GM12878 (cell line): ENCODE results near the gene LSR. TPM values are rescaled to one million over a fixed set of nuclear protein-coding genes. Genes with fewer than 3 reads are reported as not detected.

Source experiments
- ATAC-seq: fragments of 200-7000 bp; cut with Tn5 transposase; 3 replicates; pipeline ENCODE4 v1.9.1; 2020; ENCODE audit warnings: mild to moderate bottlenecking, moderate library complexity
- BruUV-seq: library from RNA; stranded (reverse); fragments of 400-500 nt; replicated peaks from 2 replicates; lab custom pipeline; 2021; lab: Mats Ljungman, UMichigan
- CTCF ChIA-PET: fragments of 300-600 bp; sonication (Branson Sonifier 250); formaldehyde crosslinking; extraction: SDS; loops from one replicate; lab custom pipeline; 2021; ENCODE audit warnings: inconsistent platforms; lab: Yijun Ruan, JAX
- POLR2A ChIA-PET: fragments of 350-600 bp; formaldehyde crosslinking; extraction: SDS; loops from one replicate; lab custom pipeline; 2021; ENCODE audit warnings: inconsistent platforms; lab: Charles Lee
- RAD21 ChIA-PET: fragments of 300-600 bp; sonication (Branson Sonifier 250); formaldehyde crosslinking; loops from one replicate; lab custom pipeline; 2023; ENCODE audit warnings: antibody characterized with exemption; ENCODE audit not compliant: unreplicated experiment; lab: Charles Lee
- SMC1A ChIA-PET: fragments of 300-600 bp; sonication (Branson Sonifier 250); formaldehyde crosslinking; loops from one replicate; lab custom pipeline; 2023; ENCODE audit not compliant: unreplicated experiment, uncharacterized antibody; lab: Charles Lee
- DNase-seq: peaks from one replicate; pipeline ENCODE4 v3.0.0-alpha.2; 2011; ENCODE audit warnings: low read depth, low spot score
- FAIRE-seq: peaks from 3 replicates; lab custom pipeline; 2011; peaks lifted over from hg19 to GRCh38; lab: Jason Lieb, UNC
- H2AFZ ChIP-seq: 2 replicates; pipeline ENCODE4 v1.6.0; 2011; ENCODE audit warnings: low read depth, low read length, control low read depth; ENCODE audit not compliant: control insufficient read depth
- H3K27ac ChIP-seq: 2 replicates; pipeline ENCODE4 v1.5.1; 2011; ENCODE audit warnings: control low read depth; ENCODE audit not compliant: control insufficient read depth, insufficient read depth
- H3K27me3 ChIP-seq, 2 experiments: replicated peaks in 1 of 2; 2 replicates each; pipeline versions ENCODE4 v1.6.0 to v1.6.1; 2011; ENCODE audit warnings: low read length in 1 of 2; ENCODE audit not compliant: control insufficient read depth in 2 of 2, insufficient read depth in 2 of 2
- H3K36me3 ChIP-seq, 2 experiments: 2 replicates each; pipeline ENCODE4 v1.5.1; 2011; ENCODE audit warnings: low read length in 1 of 2; ENCODE audit not compliant: control insufficient read depth in 2 of 2, insufficient read depth in 2 of 2
- H3K4me1 ChIP-seq: 2 replicates; pipeline ENCODE4 v1.6.1; 2011; ENCODE audit warnings: mild to moderate bottlenecking, low read length, moderate library complexity, mixed read lengths; ENCODE audit not compliant: control insufficient read depth, insufficient read depth
- H3K4me2 ChIP-seq: 2 replicates; pipeline ENCODE4 v1.6.0; 2011; ENCODE audit warnings: control low read depth; ENCODE audit not compliant: control insufficient read depth, insufficient read depth
- H3K4me3 ChIP-seq: fragments of 200-600 bp; sonication (generic); 2 replicates; pipeline ENCODE4 v1.5.1; 2016
- H3K79me2 ChIP-seq: 2 replicates; pipeline ENCODE4 v1.6.0; 2011; ENCODE audit warnings: low read length; ENCODE audit not compliant: control insufficient read depth, insufficient read depth
- H3K9ac ChIP-seq: 2 replicates; pipeline ENCODE4 v1.8.0; 2011; ENCODE audit warnings: low read length, control low read depth, mixed read lengths; ENCODE audit not compliant: control insufficient read depth, insufficient read depth
- H3K9me3 ChIP-seq: replicated peaks from 3 replicates; pipeline ENCODE4 v1.5.1; 2011; ENCODE audit warnings: mild to moderate bottlenecking, low read length; ENCODE audit not compliant: control insufficient read depth, insufficient read depth
- H4K20me1 ChIP-seq: 2 replicates; pipeline ENCODE4 v1.6.0; 2011; ENCODE audit not compliant: control insufficient read depth, insufficient read depth
- ATF3 ChIP-seq: IDR thresholded peaks from 2 replicates; pipeline ENCODE4 v1.6.1; 2011; ENCODE audit warnings: low read depth, mild to moderate bottlenecking, low read length, moderate library complexity, borderline replicate concordance; ENCODE audit errors: extremely low read depth
- BACH1 ChIP-seq: fragments of 450-650 bp; IDR thresholded peaks from 2 replicates; pipeline ENCODE4 v1.6.1; 2017; ENCODE audit warnings: mild to moderate bottlenecking, borderline replicate concordance
- CEBPZ ChIP-seq: fragments of 150-350 bp; IDR thresholded peaks from 2 replicates; pipeline ENCODE4 v1.6.1; 2016; ENCODE audit warnings: low read depth, low read length
- CREM ChIP-seq: IDR thresholded peaks from 2 replicates; pipeline ENCODE4 v1.6.1; 2014; ENCODE audit warnings: antibody characterized with exemption, low read depth
- IRF3 ChIP-seq: fragments of 450-650 bp; IDR thresholded peaks from 2 replicates; pipeline ENCODE4 v1.6.1; 2014; ENCODE audit warnings: mild to moderate bottlenecking
- MYC ChIP-seq: IDR thresholded peaks from 2 replicates; pipeline ENCODE4 v1.6.1; 2011; ENCODE audit warnings: mild to moderate bottlenecking, low read length, moderate library complexity, inconsistent platforms; ENCODE audit not compliant: insufficient read depth, insufficient replicate concordance, insufficient read length, severe bottlenecking
- PBX3 ChIP-seq: IDR thresholded peaks from 2 replicates; pipeline ENCODE4 v1.6.1; 2011; ENCODE audit warnings: mild to moderate bottlenecking, low read depth, low read length, moderate library complexity; ENCODE audit not compliant: insufficient replicate concordance
- SIX5 ChIP-seq: IDR thresholded peaks from 2 replicates; pipeline ENCODE4 v1.6.1; 2011; ENCODE audit warnings: mild to moderate bottlenecking, low read depth, low read length, moderate library complexity; ENCODE audit not compliant: severe bottlenecking
- TBL1XR1 ChIP-seq: IDR thresholded peaks from 2 replicates; pipeline ENCODE4 v1.6.1; 2012; ENCODE audit warnings: low read depth, low read length, improper control_type of control experiment
- WGBS: methylation state at CpG from one replicate; pipeline ENCODE4 v1.1.6; 2016; ENCODE audit warnings: low lambda C conversion rate; ENCODE audit not compliant: insufficient replicate concordance, insufficient coverage; ENCODE audit errors: missing lambda C conversion rate; 5-methylcytosine and 5-hydroxymethylcytosine counted together
- in situ Hi-C: fragments of 300-500 bp; cut with MboI; formaldehyde crosslinking; loops from 9 replicates; pipeline ENCODE4 v1.14.3; 2018; ENCODE audit warnings: mixed read lengths
- intact Hi-C: fragments of 100-400 bp; cut with micrococcal nuclease; formaldehyde crosslinking; loops from one replicate; pipeline ENCODE4 v1.14.2; 2022; ENCODE audit not compliant: unreplicated experiment
- polyA plus RNA-seq, 11 experiments: library from polyadenylated mRNA; depleted of rRNA in 4 of 11; unstranded in 6 of 11; stranded (reverse) in 5 of 11; fragments of >200 nt; fragmentation: Nextera tagmentation in 4 of 11; fragmentation: Illumina TruSeq in 1 of 11; extraction: Ambion mirVana in 4 of 11; extraction: Trizol in 1 of 11; gene quantifications; 1 replicate in 1 of 11; 2 replicates in 10 of 11; pipeline versions ENCODE4 v1.2.1 to v1.2.3, GENCODE V29; 2011 to 2016; ENCODE audit warnings: inconsistent platforms in 2 of 11, missing spikeins in 2 of 11, low read depth in 1 of 11
- total RNA-seq, 4 experiments: library from RNA; depleted of rRNA in 3 of 4; stranded (reverse); fragments of >200 nt in 3 of 4; fragmentation: Illumina TruSeq in 1 of 4; extraction: Trizol in 1 of 4; gene quantifications; 2 replicates each; pipeline versions ENCODE4 v1.2.1 to v1.2.3, GENCODE V29; 2013 to 2021

LSR gene
- total and polyA plus RNA-seq, 10 of the 15 experiments (the other 5 are each of a cell fraction or from before 2014, with no cell fraction given): 0.26 to 53.9 (median 26.3) TPM

GRCh38 chr19:35241417-35241816 is 7.4 kb upstream of the LSR start (continued):
- TF ChIP-seq PBX3 (no peak), ATF3 (no peak), MYC (no peak), TBL1XR1 (no peak)
- TF ChIP-seq, all 136 proteins: peak for 0

GRCh38 chr19:35246466-35247092 is 2.2 kb upstream of the LSR start:
- Histone ChIP-seq H3K27ac (no peak overlapping the region), H3K4me3 (no peak overlapping the region), H3K4me1 (peaks cover 4% of the 10 kb centered on the region; the same call in 1 of the 2 replicates), H3K4me2 (no peak overlapping the region), H3K79me2 (peaks cover 19% of the 10 kb centered on the region), H3K9ac (no peak overlapping the region), H3K36me3 (peaks cover 0 to 4% of the 10 kb centered on the region in 2 experiments; a peak in 3 of 4 replicates), H3K27me3 (no peaks in the 10 kb centered on the region), H3K9me3 (peaks cover 5% of the 10 kb centered on the region; the same call in 2 of the 3 replicates), H4K20me1 (no peaks in the 10 kb centered on the region), H2AFZ (no peak overlapping the region)
- ChIA-PET CTCF (no interaction called here), POLR2A (interaction anchor here (0.5 kb wide), 1 partner anchor 11 kb away, joined by 3 read pairs; no protein-coding TSS in a partner anchor), RAD21 (no interaction called here), SMC1A (no interaction called here)
- ATAC-seq: no peak
- intact Hi-C loops (loop anchor here (1.0 to 5.0 kb wide), 2 partner anchors 41 to 104 kb away; partner anchors contain the start of gene FXYD7), in situ Hi-C loops (no loop called here)
- no peak for FAIRE-seq
- no peak for DNase-seq
- BruUV-seq: no TSS peak
- WGBS: 36% methylated on average over 4 of the region's 4 CpGs
- TF ChIP-seq IRF3: no peak
- no peak for TF ChIP-seq ATF3
- TF ChIP-seq CEBPZ: no peak
- TF ChIP-seq CREM: no peak
- TF ChIP-seq SIX5: no peak
- TF ChIP-seq BACH1: no peak
